ENCODE measurements around the gene MRPL21. TPM values are rescaled to one million over a fixed set of nuclear protein-coding genes. Genes with fewer than 3 reads are reported as not detected.

Gene MRPL21
- total and polyA plus RNA-seq, 2 donors (not counting 1 experiment from before 2014, with no cell fraction given): 23.8 to 35.8 TPM

DNA sequence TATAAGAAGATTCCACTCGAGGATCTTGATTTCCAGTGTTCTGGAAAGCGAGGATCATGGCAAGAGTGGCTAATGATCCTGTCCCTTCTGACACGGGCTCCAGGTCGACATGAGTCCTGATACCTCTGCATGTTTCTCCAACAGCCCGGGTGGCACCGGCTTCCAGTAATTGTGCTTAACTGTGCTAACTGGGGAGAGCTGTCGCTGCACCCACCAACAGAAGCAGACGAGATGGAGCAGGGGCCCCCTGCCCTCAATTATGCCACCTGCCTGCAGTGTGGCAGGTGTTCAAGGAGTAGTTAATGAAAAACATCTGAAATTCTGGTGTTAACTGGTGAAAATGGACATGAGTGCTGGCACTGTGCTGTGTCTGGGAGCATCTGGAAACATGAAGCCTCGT is 6.2 kb downstream of the MRPL21 start:
- no peak overlapping the region for H3K4me2 ChIP-seq (replicated peaks; ENCODE audit: low read depth, low read length, poor library complexity, severe bottlenecking)
- Mint-ChIP-seq H3K27ac (no peak overlapping the region), H3K27me3 (no peaks in the 10 kb centered on the region), H3K4me3 (no peak overlapping the region), H3K4me1 (peaks cover 10% of the 10 kb centered on the region), H3K9me3 (ENCODE audit: insufficient read depth) (no peaks in the 10 kb centered on the region)
- no peak overlapping the region for H2AFZ ChIP-seq (ENCODE audit: insufficient read depth, low read depth, low read length, poor library complexity, severe bottlenecking)
- ATAC-seq (ENCODE audit: low read depth) (no peak), DNase-seq (no peak)
- H3K36me3 ChIP-seq (replicated peaks in 1 of 2; ENCODE audit: control extremely low read depth in 1 of 2, control insufficient read depth in 1 of 2, extremely low read depth in 1 of 2, insufficient read depth in 2 of 2, low read length in 1 of 2): peaks cover 0 to 43% of the 10 kb centered on the region in 2 experiments
- ChIA-PET POLR2A (no interaction called here), CTCF (no interaction called here)
- intact Hi-C loops (cut with micrococcal nuclease): no loop called here
- H4K20me1 ChIP-seq (ENCODE audit: control insufficient read depth, insufficient read depth, low read length, poor library complexity, severe bottlenecking): peaks cover 14% of the 10 kb centered on the region
- TF ChIP-seq EZH2 (IDR thresholded peaks at IDR 0.05; ENCODE audit: borderline replicate concordance, insufficient read depth, low read depth, low read length, poor library complexity, severe bottlenecking): no peak
- TF ChIP-seq, protein P1, sequence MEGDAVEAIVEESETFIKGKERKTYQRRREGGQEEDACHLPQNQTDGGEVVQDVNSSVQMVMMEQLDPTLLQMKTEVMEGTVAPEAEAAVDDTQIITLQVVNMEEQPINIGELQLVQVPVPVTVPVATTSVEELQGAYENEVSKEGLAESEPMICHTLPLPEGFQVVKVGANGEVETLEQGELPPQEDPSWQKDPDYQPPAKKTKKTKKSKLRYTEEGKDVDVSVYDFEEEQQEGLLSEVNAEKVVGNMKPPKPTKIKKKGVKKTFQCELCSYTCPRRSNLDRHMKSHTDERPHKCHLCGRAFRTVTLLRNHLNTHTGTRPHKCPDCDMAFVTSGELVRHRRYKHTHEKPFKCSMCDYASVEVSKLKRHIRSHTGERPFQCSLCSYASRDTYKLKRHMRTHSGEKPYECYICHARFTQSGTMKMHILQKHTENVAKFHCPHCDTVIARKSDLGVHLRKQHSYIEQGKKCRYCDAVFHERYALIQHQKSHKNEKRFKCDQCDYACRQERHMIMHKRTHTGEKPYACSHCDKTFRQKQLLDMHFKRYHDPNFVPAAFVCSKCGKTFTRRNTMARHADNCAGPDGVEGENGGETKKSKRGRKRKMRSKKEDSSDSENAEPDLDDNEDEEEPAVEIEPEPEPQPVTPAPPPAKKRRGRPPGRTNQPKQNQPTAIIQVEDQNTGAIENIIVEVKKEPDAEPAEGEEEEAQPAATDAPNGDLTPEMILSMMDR (IDR thresholded peaks at IDR 0.05): no peak
- H3K79me2 ChIP-seq (ENCODE audit: control insufficient read depth, insufficient read depth, low read length): peaks cover 20% of the 10 kb centered on the region
- no peaks in the 10 kb centered on the region for H3K9me3 ChIP-seq (ENCODE audit: control extremely low read depth in 1 of 3, control insufficient read depth in 2 of 3, insufficient read depth in 1 of 3, low read length in 2 of 3)
- no peak overlapping the region for H3K4me3 ChIP-seq (ENCODE audit: control extremely low read depth in 1 of 5, extremely low read depth in 1 of 5, insufficient read depth in 1 of 5, low read depth in 2 of 5, low read length in 4 of 5)
- H3K27ac ChIP-seq (ENCODE audit: low read length in 2 of 2): no peak overlapping the region
- peaks cover 0 to under 1% of the 10 kb centered on the region in 2 donors for H3K4me1 ChIP-seq (ENCODE audit: control insufficient read depth in 2 of 2, insufficient read depth in 2 of 2, low read length in 2 of 2)
- WGBS (ENCODE audit: insufficient coverage): 99% methylated on average over 7 of the region's 9 CpGs
- no peaks in the 10 kb centered on the region for H3K27me3 ChIP-seq (replicated peaks in 1 of 4; ENCODE audit: control extremely low read depth in 1 of 4, control insufficient read depth in 3 of 4, insufficient read depth in 4 of 4, low read length in 3 of 4)
- no peak overlapping the region for H3K9ac ChIP-seq (ENCODE audit: low read length)

DNA sequence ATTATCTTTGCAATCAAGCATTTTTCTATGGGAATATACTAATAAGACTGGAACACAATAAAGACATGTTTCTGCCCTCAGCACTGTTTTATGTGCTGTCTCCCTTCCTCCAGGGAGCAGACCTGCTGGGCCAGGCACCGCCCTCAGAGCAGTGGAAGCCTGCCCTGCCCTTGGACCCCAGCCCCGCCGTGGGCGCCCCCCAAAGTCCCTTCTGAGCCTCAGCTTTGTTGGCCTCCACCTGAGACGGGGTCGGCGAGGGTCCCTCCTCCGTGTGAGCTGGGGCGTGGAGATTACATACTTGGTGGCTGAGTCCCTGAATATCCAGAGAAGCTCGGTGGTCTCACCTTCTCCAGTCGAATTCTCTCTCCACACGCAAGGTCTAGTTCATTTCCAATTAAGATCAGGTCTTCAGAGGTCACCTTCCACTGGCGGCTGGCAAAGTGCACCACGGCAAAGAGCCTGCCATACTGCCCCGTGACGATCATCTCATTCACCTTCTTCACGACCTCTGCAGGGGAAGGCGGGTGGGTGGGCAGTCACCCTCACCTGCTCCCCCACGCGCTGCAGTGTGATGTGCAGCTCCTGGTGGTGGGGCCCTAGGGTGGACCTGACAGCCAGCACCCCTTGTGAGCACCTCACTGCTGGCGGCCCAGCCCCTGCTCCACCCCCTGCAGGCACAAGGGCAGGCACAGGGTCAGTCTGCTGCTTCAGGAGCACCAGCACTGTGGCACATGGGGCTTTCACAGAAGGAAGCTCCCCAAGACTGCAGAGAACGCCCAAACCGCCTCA is 7.3 kb downstream of the MRPL21 start:
- Mint-ChIP-seq H3K9me3 (ENCODE audit: insufficient read depth) (no peaks in the 10 kb centered on the region), H3K27ac (no peak overlapping the region), H3K4me1 (peaks cover 2% of the 10 kb centered on the region), H3K4me3 (no peak overlapping the region), H3K27me3 (no peaks in the 10 kb centered on the region)
- Histone ChIP-seq H3K4me3 (ENCODE audit: control extremely low read depth in 1 of 5, extremely low read depth in 1 of 5, insufficient read depth in 1 of 5, low read depth in 2 of 5, low read length in 4 of 5) (no peak overlapping the region), H3K4me1 (ENCODE audit: control insufficient read depth in 2 of 2, insufficient read depth in 2 of 2, low read length in 2 of 2) (no peaks in the 10 kb centered on the region), H3K9me3 (ENCODE audit: control extremely low read depth in 1 of 3, control insufficient read depth in 2 of 3, insufficient read depth in 1 of 3, low read length in 2 of 3) (no peaks in the 10 kb centered on the region), H3K4me2 (replicated peaks; ENCODE audit: low read depth, low read length, poor library complexity, severe bottlenecking) (no peak overlapping the region), H3K27ac (ENCODE audit: low read length in 2 of 2) (no peak overlapping the region), H3K79me2 (ENCODE audit: control insufficient read depth, insufficient read depth, low read length) (peaks cover 9% of the 10 kb centered on the region), H3K9ac (ENCODE audit: low read length) (no peak overlapping the region), H4K20me1 (ENCODE audit: control insufficient read depth, insufficient read depth, low read length, poor library complexity, severe bottlenecking) (peaks cover 9% of the 10 kb centered on the region), H3K27me3 (replicated peaks in 1 of 4; ENCODE audit: control extremely low read depth in 1 of 4, control insufficient read depth in 3 of 4, insufficient read depth in 4 of 4, low read length in 3 of 4) (no peaks in the 10 kb centered on the region), H3K36me3 (replicated peaks in 1 of 2; ENCODE audit: control extremely low read depth in 1 of 2, control insufficient read depth in 1 of 2, extremely low read depth in 1 of 2, insufficient read depth in 2 of 2, low read length in 1 of 2) (peaks cover 0 to 48% of the 10 kb centered on the region in 2 experiments), H2AFZ (ENCODE audit: insufficient read depth, low read depth, low read length, poor library complexity, severe bottlenecking) (no peak overlapping the region)
- TF ChIP-seq, protein P1 (IDR thresholded peaks at IDR 0.05): no peak
- no peak for TF ChIP-seq EZH2 (IDR thresholded peaks at IDR 0.05; ENCODE audit: borderline replicate concordance, insufficient read depth, low read depth, low read length, poor library complexity, severe bottlenecking)
- WGBS (ENCODE audit: insufficient coverage): 96% methylated on average over 23 of the region's 23 CpGs
- ChIA-PET POLR2A (no interaction called here), CTCF (no interaction called here)
- no peak for DNase-seq
- intact Hi-C loops (cut with micrococcal nuclease): no loop called here
- no peak for ATAC-seq (ENCODE audit: low read depth)
